ENCODE data around the gene MISFA. TPM values are rescaled to one million over a fixed set of nuclear protein-coding genes. Genes with fewer than 3 reads are reported as not detected.

The MISFA gene
- total RNA-seq, 1 donor from 2014 or later, result 7.6 TPM

GRCh38 chr11:18612394-18612793 lies 12.8 kb downstream of the MISFA start:
- H3K27ac Mint-ChIP-seq, result no peak overlapping the region
- peaks cover 24% of the 10 kb centered on the region for H3K36me3 Mint-ChIP-seq
- no peak overlapping the region for H3K4me3 Mint-ChIP-seq
- DNase-seq (ENCODE audit: low spot score in 2 of 2, unreplicated experiment in 2 of 2), result no peak
- H3K27me3 Mint-ChIP-seq (ENCODE audit: low read depth), result no peaks in the 10 kb centered on the region
- H3K9me3 Mint-ChIP-seq, result no peaks in the 10 kb centered on the region
- no peak for TF ChIP-seq CTCF (IDR thresholded peaks at IDR 0.05; ENCODE audit: unreplicated experiment)
- H3K4me1 Mint-ChIP-seq, result peaks cover 5% of the 10 kb centered on the region

GRCh38 chr11:18614667-18615066 lies 15.1 kb downstream of the MISFA start:
- Mint-ChIP-seq H3K27me3 (ENCODE audit: low read depth) (no peaks in the 10 kb centered on the region), H3K9me3 (no peaks in the 10 kb centered on the region), H3K27ac (no peak overlapping the region), H3K36me3 (peaks cover 17% of the 10 kb centered on the region), H3K4me3 (no peak overlapping the region), H3K4me1 (peaks cover 7% of the 10 kb centered on the region)
- no peak for DNase-seq (ENCODE audit: low spot score in 2 of 2, unreplicated experiment in 2 of 2)
- no peak for TF ChIP-seq CTCF (IDR thresholded peaks at IDR 0.05; ENCODE audit: unreplicated experiment)

GRCh38 chr11:18615628-18616392 lies 16.2 kb downstream of the MISFA start:
- Mint-ChIP-seq H3K9me3 (no peaks in the 10 kb centered on the region), H3K36me3 (peaks cover 15% of the 10 kb centered on the region), H3K4me3 (no peak overlapping the region), H3K27me3 (ENCODE audit: low read depth) (no peaks in the 10 kb centered on the region), H3K4me1 (peaks cover 7% of the 10 kb centered on the region), H3K27ac (no peak overlapping the region)
- no peak for DNase-seq (ENCODE audit: low spot score in 2 of 2, unreplicated experiment in 2 of 2)
- no peak for TF ChIP-seq CTCF (IDR thresholded peaks at IDR 0.05; ENCODE audit: unreplicated experiment)

- DNase-seq (ENCODE audit: low spot score in 2 of 2, unreplicated experiment in 2 of 2), result no peak
- H3K4me3 Mint-ChIP-seq, result no peak overlapping the region
- peaks cover 7% of the 10 kb centered on the region for H3K4me1 Mint-ChIP-seq
- no peak for TF ChIP-seq CTCF (IDR thresholded peaks at IDR 0.05; ENCODE audit: unreplicated experiment)
- peaks cover 11% of the 10 kb centered on the region for H3K36me3 Mint-ChIP-seq
- H3K9me3 Mint-ChIP-seq, result no peaks in the 10 kb centered on the region
- H3K27me3 Mint-ChIP-seq (ENCODE audit: low read depth), result no peaks in the 10 kb centered on the region
- no peak overlapping the region for H3K27ac Mint-ChIP-seq
Measured at GRCh38 chr11:18617688-18618341, 18.2 kb downstream of the MISFA start.

- peaks cover 15% of the 10 kb centered on the region for H3K36me3 Mint-ChIP-seq
- peak overlapping the region; percentile 71 for H3K27ac Mint-ChIP-seq
- H3K4me1 Mint-ChIP-seq, result peaks cover 7% of the 10 kb centered on the region
- DNase-seq (ENCODE audit: low spot score in 2 of 2, unreplicated experiment in 2 of 2), result no peak
- no peak overlapping the region for H3K4me3 Mint-ChIP-seq
- H3K27me3 Mint-ChIP-seq (ENCODE audit: low read depth), result no peaks in the 10 kb centered on the region
- H3K9me3 Mint-ChIP-seq, result peaks cover 4% of the 10 kb centered on the region
- TF ChIP-seq CTCF (IDR thresholded peaks at IDR 0.05; ENCODE audit: unreplicated experiment), result no peak
Measured at GRCh38 chr11:18618342-18619025, 18.9 kb downstream of the MISFA start.
